Activated CD4-positive, alpha-beta memory T cell treated with anti-CD3 and anti-CD28 coated beads, Interleukin-2, amount 10 ng/mL, durations not matched to agents 7 days and 5 days (primary cell): ENCODE measurements around the gene TNFSF10. TPM values are rescaled to one million over a fixed set of nuclear protein-coding genes. Genes with fewer than 3 reads are reported as not detected.
A peak's percentile ranks its signal among the peaks of the same experiment; 100 is the strongest.

Source experiments
- CTCF ChIA-PET: fragments of 350-600 bp; sonication (Branson Sonifier 250); formaldehyde crosslinking; loops from one replicate; lab custom pipeline; 2021; ENCODE audit warnings: antibody characterized with exemption, inconsistent platforms; lab: Charles Lee
- POLR2A ChIA-PET: fragments of 350-600 bp; sonication (Branson Sonifier 250); formaldehyde crosslinking; loops from one replicate; lab custom pipeline; 2021; ENCODE audit warnings: antibody characterized with exemption; lab: Charles Lee
- DNase-seq: peaks from one replicate; pipeline ENCODE4 v3.0.0-alpha.2; 2020
- H3K27ac Mint-ChIP-seq: one replicate; pipeline ENCODE4 v1.8.0; 2021; ENCODE audit warnings: mild to moderate bottlenecking, mixed read lengths
- H3K27me3 Mint-ChIP-seq: one replicate; pipeline ENCODE4 v1.8.0; 2021; ENCODE audit warnings: mixed read lengths
- H3K36me3 Mint-ChIP-seq: one replicate; pipeline ENCODE4 v1.8.0; 2021; ENCODE audit warnings: low read depth, mixed read lengths
- H3K4me1 Mint-ChIP-seq: one replicate; pipeline ENCODE4 v1.8.0; 2021; ENCODE audit warnings: mixed read lengths
- H3K4me3 Mint-ChIP-seq: one replicate; pipeline ENCODE4 v1.8.0; 2021; ENCODE audit warnings: mild to moderate bottlenecking, mixed read lengths
- H3K9me3 Mint-ChIP-seq: one replicate; pipeline ENCODE4 v1.8.0; 2021; ENCODE audit warnings: mixed read lengths
- total RNA-seq, 2 experiments: library from RNA; stranded (reverse); gene quantifications; one replicate each; pipeline ENCODE4 v1.2.3, GENCODE V29; 2021

The TNFSF10 gene
- total RNA-seq, 2 experiments from 2014 or later: 118 to 119 TPM

DNA sequence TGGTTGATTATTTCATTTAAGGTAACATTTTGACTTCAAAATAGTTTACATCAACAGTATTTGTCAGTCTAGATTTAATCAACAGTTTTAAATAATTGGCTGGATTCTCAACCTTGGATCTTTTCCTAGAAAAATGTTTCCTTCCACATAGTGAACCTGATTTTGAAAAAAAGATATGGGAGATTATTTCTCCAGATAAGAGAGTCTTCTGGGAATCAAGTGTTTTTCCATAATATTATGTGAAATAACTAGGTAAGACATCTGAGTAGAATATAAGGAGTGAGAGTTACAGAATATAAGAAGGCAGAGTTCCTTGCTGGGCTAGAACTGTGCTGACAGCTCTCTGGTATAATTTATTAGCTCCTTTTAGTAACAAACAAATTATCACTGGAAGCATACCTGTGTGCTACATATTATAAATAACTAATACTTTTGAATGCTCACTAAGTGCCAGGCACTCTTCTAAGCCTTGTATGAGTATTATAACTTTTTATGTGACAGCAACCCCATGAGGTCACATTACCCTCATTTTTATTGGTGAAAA lies 18.8 kb upstream of the TNFSF10 start:
- POLR2A ChIA-PET: interaction anchor here (1.8 kb wide), 1 partner anchor 20 kb away, joined by 5 read pairs; no protein-coding TSS in a partner anchor
- H3K9me3 Mint-ChIP-seq: peaks cover 4% of the 10 kb centered on the region
- H3K4me3 Mint-ChIP-seq: no peak overlapping the region
- DNase-seq: no peak
- CTCF ChIA-PET: interaction anchor here (0.6 to 1.5 kb wide), 4 partner anchors 11 to 125 kb away, joined by 3 to 4 read pairs (median 3); no protein-coding TSS in a partner anchor
- H3K36me3 Mint-ChIP-seq: peaks cover 20% of the 10 kb centered on the region
- H3K4me1 Mint-ChIP-seq: peaks cover 49% of the 10 kb centered on the region
- no peak overlapping the region for H3K27ac Mint-ChIP-seq
- H3K27me3 Mint-ChIP-seq: no peaks in the 10 kb centered on the region

DNA sequence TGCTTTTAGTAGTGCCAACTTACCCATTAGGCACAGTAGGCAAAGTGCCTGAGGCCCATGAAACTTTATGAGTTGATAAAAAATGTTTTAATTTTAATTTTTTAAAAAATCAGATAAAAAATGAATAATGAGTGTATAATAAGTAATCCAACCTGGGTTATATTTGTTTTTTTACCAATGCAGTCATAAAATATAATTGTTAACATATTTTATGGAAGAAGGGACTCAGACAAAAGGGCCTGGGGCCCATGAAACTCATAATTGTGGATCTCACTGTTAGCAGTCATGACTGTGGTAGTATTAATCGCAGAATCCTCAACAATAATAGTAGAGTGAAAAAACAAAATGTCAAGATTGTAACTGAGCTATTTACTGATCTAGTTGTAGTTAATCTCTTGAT lies 16.8 kb upstream of the TNFSF10 start:
- POLR2A ChIA-PET: interaction anchor here (2.1 kb wide), 1 partner anchor 10 kb away, joined by 9 read pairs; no protein-coding TSS in a partner anchor

DNA sequence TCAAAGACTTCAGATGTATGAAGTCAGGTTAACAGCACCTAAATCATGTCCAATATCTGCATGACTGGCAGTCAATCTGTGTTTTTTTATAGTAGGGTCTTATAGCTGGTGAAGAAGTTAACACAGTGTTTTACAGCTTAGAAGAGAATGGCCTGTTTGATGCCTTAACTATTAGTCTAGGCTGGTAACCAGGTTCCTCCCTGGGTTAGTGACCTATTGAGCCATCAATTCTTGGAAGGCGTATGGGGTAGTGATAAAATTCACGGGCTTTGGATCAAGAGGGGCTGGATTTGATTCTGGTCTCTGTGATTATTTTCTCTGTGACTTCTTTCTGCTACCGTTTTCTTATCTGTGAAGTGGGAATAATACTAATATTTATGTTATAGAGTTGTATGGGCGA lies 16.0 kb upstream of the TNFSF10 start:
- Mint-ChIP-seq H3K4me3 (no peak overlapping the region), H3K4me1 (peaks cover 45% of the 10 kb centered on the region), H3K9me3 (peaks cover 4% of the 10 kb centered on the region), H3K36me3 (peaks cover 20% of the 10 kb centered on the region), H3K27ac (no peak overlapping the region), H3K27me3 (no peaks in the 10 kb centered on the region)
- DNase-seq: no peak
- CTCF ChIA-PET: interaction anchor here (0.6 to 1.7 kb wide), 2 partner anchors 9 to 199 kb away, joined by 4 to 7 read pairs; no protein-coding TSS in a partner anchor
- POLR2A ChIA-PET: interaction anchor here (1.8 to 2.1 kb wide), 2 partner anchors 9 to 42 kb away, joined by 5 to 9 read pairs; no protein-coding TSS in a partner anchor

More for the DNA sequence above, 16.8 kb upstream of the TNFSF10 start:
- Mint-ChIP-seq H3K27me3 (no peaks in the 10 kb centered on the region), H3K4me1 (peaks cover 50% of the 10 kb centered on the region), H3K27ac (no peak overlapping the region), H3K36me3 (peaks cover 20% of the 10 kb centered on the region), H3K4me3 (no peak overlapping the region), H3K9me3 (peaks cover 4% of the 10 kb centered on the region)
- DNase-seq: no peak
- CTCF ChIA-PET: interaction anchor here (1.1 to 1.7 kb wide), 2 partner anchors 9 to 10 kb away, joined by 4 to 7 read pairs; no protein-coding TSS in a partner anchor

DNA sequence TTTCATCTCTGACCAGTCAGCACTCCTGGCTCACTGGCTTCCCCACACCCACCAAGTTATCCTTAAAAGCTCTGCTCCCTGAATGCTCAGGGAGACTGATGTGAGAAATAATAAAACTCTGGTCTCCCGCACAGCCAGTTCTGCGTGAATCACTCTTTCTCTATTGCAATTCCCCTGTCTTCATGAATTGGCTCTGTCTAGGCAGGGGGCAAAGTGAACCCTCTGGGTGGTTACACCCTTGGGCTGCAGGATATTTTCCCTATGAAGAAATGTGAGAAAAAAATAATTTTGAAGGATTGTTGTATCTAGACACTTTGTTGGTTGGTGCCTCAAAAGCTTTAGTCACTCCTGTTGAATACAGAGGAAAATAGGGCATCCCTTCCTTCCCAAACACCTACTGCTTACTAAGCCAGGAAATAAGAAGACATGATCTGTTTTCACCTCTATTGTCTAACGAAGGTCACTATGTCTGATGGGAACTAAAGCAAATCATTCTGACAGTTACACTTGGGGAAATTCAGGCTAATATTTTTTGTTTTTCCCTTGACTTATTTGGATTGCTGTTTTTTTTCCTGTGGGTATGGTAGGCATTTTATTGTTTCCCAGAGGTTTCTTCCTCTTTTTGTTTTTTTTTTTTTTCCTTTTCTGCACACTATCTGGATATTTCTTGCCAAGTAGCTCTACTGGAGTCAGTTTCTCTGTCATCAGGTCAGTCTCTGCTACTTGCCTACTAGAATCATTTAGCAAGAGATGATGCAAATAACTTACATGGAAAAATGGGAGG lies 15.3 kb upstream of the TNFSF10 start:
- Mint-ChIP-seq H3K36me3 (peaks cover 20% of the 10 kb centered on the region), H3K27ac (peak overlapping the region; percentile 87), H3K4me3 (no peak overlapping the region), H3K27me3 (no peaks in the 10 kb centered on the region), H3K4me1 (peaks cover 46% of the 10 kb centered on the region), H3K9me3 (peaks cover 4% of the 10 kb centered on the region)
- ChIA-PET POLR2A (interaction anchor here (0.7 to 3.3 kb wide), 4 partner anchors 8 to 42 kb away, joined by 3 to 21 read pairs (median 7); partner anchors contain the start of gene TNFSF10), CTCF (interaction anchor here (0.6 to 1.7 kb wide), 3 partner anchors 8 to 198 kb away, joined by 4 to 7 read pairs (median 5); no protein-coding TSS in a partner anchor)
- DNase-seq: no peak

DNA sequence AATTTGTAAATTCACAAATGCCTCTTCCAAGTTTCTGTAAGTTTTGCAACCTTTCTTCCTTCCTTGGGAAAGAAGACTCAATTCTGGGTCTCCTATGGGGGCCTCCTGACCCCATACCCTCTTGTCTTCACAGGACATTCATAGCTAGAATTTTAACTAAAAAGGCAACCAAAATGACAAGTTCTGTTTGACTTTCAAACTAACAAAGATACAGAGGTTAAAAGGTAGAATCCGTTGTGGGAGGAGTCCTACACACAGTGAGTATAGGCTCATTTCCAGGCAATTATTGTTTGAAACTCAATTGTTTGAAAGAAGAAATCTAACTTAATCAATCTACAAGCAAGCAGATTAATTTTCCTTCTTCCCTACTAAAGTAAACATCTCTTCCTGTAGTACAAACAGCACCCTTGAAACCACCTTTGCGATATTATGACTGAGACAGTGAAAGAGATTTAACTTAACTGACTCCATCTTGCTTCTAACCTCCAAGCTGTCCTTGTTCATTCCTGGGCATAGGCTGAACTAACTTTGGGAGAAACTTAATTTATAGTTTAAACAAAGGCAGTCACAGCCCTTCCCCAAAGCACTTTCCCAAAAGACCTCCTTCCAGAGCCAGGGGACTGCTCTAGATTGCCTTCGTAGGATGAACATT lies 14.4 kb upstream of the TNFSF10 start:
- peak overlapping the region; percentile 87 for H3K27ac Mint-ChIP-seq
- H3K4me1 Mint-ChIP-seq: peaks cover 42% of the 10 kb centered on the region
- no peaks in the 10 kb centered on the region for H3K27me3 Mint-ChIP-seq
- POLR2A ChIA-PET: interaction anchor here (0.7 to 3.3 kb wide), 6 partner anchors 7 to 58 kb away, joined by 3 to 21 read pairs (median 5); partner anchors contain the start of gene TNFSF10
- peaks cover 4% of the 10 kb centered on the region for H3K9me3 Mint-ChIP-seq
- no peak for DNase-seq
- H3K4me3 Mint-ChIP-seq: no peak overlapping the region
- CTCF ChIA-PET: interaction anchor here (1.1 to 1.7 kb wide), 2 partner anchors 9 to 58 kb away, joined by 4 read pairs; no protein-coding TSS in a partner anchor
- peaks cover 20% of the 10 kb centered on the region for H3K36me3 Mint-ChIP-seq

DNA sequence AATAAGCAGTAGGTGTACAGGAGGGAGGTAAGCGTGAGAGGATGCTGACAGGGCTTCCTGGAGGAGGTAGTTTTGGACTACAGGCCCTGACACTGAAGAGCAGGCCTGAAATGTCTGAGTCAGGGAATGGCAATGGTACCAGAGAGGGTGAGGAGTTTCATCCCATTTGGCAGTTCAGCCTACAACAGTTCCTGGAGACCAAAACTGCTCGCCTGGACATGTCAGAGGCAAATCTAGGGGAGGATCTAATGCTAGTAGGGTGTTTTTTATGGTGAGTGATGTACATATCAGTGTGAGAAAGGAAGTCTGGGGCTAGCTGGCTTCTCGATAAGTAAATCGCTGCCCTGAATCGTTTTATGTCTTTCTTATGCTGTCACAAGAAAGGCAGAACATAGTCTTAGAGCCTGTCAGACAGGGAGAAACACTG lies 13.8 kb upstream of the TNFSF10 start:
- H3K27me3 Mint-ChIP-seq: no peaks in the 10 kb centered on the region
- ChIA-PET CTCF (interaction anchor here (1.1 to 1.7 kb wide), 2 partner anchors 10 to 58 kb away, joined by 4 read pairs; no protein-coding TSS in a partner anchor), POLR2A (interaction anchor here (1.3 to 3.3 kb wide), 3 partner anchors 14 to 58 kb away, joined by 3 to 21 read pairs (median 5); partner anchors contain the start of gene TNFSF10)
- peaks cover 23% of the 10 kb centered on the region for H3K36me3 Mint-ChIP-seq
- H3K27ac Mint-ChIP-seq: peak overlapping the region; percentile 87
- peaks cover 4% of the 10 kb centered on the region for H3K9me3 Mint-ChIP-seq
- no peak for DNase-seq
- no peak overlapping the region for H3K4me3 Mint-ChIP-seq
- H3K4me1 Mint-ChIP-seq: peaks cover 48% of the 10 kb centered on the region

DNA sequence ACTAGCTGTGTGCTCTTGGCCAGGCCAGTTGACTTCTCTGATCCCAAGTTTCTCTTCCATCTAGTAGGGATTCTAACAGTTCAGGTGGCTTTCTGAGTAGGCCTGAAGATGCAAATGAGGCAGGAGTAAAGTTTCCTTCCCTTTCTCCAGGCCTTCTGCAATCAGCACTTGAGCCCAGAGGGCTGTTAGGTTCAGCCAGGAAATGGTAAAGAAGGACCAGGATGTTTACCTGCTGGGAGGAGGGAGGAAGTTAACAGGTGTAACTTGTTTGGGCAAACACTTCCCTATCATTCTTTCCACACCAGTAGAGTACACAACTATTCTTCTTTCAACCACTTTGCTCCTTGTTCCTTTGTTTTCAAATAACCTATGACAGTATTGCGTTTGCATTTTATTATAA lies 13.3 kb upstream of the TNFSF10 start:
- ChIA-PET CTCF (interaction anchor here (1.7 kb wide), 1 partner anchor 10 kb away, joined by 4 read pairs; no protein-coding TSS in a partner anchor), POLR2A (interaction anchor here (1.3 to 3.3 kb wide), 3 partner anchors 14 to 59 kb away, joined by 3 to 21 read pairs (median 5); partner anchors contain the start of gene TNFSF10)

DNA sequence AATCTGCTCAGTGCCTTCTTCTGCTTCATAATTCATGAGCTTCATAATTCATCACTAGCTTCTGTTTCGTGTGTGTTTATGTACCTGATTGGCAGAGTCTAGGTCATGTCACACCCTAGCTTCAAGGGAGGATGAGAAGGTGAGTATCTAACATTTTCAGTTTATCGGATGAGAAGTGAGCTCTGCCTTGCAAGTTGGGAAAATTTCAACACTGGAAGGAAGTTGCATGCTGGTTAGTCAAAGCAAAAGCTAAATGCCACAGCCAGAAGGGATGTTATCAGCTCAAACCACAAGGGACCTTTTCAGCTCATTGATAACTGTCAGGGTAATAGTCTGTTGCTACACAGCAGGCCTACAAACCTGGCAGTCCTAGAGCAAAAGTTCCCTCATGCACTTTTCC lies 7.3 kb upstream of the TNFSF10 start:
- peak overlapping the region; percentile 88 for H3K27ac Mint-ChIP-seq
- H3K4me3 Mint-ChIP-seq: peak overlapping the region; percentile 31
- no peaks in the 10 kb centered on the region for H3K27me3 Mint-ChIP-seq
- no peaks in the 10 kb centered on the region for H3K9me3 Mint-ChIP-seq
- peaks cover 3% of the 10 kb centered on the region for H3K36me3 Mint-ChIP-seq
- H3K4me1 Mint-ChIP-seq: peaks cover 40% of the 10 kb centered on the region
- POLR2A ChIA-PET: interaction anchor here (0.7 to 3.3 kb wide), 13 partner anchors 8 to 220 kb away, joined by 3 to 60 read pairs (median 6); partner anchors contain the start of gene ECT2
- peak; percentile 49 for DNase-seq
- CTCF ChIA-PET: interaction anchor here (0.7 to 2.3 kb wide), 18 partner anchors 8 to 143 kb away, joined by 3 to 31 read pairs (median 5); no protein-coding TSS in a partner anchor

More for the DNA sequence above, 13.3 kb upstream of the TNFSF10 start:
- DNase-seq: no peak
- Mint-ChIP-seq H3K9me3 (peaks cover 4% of the 10 kb centered on the region), H3K4me1 (peaks cover 49% of the 10 kb centered on the region), H3K4me3 (no peak overlapping the region), H3K27ac (peak overlapping the region; percentile 87), H3K27me3 (no peaks in the 10 kb centered on the region), H3K36me3 (peaks cover 23% of the 10 kb centered on the region)

DNA sequence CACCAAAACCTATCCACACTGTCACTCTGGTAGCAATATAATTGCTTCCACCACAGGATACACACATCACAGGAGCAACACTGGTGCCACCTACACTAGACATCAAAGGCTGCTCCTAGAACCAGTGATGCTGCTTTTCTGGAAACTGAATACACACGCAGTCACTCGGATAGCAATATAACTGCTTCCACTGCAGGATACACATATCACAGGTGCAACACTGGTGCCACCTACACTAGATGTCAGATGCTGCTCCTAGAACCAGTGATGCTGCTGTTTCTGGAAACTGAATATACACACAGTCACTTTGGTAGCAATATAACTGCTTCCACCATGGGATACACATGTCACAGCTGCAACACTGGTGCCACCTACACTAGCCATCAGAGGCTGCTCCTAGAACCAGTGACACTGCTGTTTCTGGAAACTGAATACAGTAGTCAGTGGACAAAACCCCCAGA lies 6.9 kb upstream of the TNFSF10 start:
- peaks cover 43% of the 10 kb centered on the region for H3K4me1 Mint-ChIP-seq
- CTCF ChIA-PET: interaction anchor here (0.7 to 2.3 kb wide), 17 partner anchors 8 to 143 kb away, joined by 3 to 31 read pairs (median 6); no protein-coding TSS in a partner anchor
- peak overlapping the region; percentile 31 for H3K4me3 Mint-ChIP-seq
- POLR2A ChIA-PET: interaction anchor here (0.8 to 3.3 kb wide), 13 partner anchors 9 to 220 kb away, joined by 3 to 60 read pairs (median 4); partner anchors contain the start of gene ECT2
- peak; percentile 37 for DNase-seq
- H3K9me3 Mint-ChIP-seq: no peaks in the 10 kb centered on the region
- H3K27ac Mint-ChIP-seq: peak overlapping the region; percentile 88
- no peaks in the 10 kb centered on the region for H3K27me3 Mint-ChIP-seq
- peaks cover 5% of the 10 kb centered on the region for H3K36me3 Mint-ChIP-seq

DNA sequence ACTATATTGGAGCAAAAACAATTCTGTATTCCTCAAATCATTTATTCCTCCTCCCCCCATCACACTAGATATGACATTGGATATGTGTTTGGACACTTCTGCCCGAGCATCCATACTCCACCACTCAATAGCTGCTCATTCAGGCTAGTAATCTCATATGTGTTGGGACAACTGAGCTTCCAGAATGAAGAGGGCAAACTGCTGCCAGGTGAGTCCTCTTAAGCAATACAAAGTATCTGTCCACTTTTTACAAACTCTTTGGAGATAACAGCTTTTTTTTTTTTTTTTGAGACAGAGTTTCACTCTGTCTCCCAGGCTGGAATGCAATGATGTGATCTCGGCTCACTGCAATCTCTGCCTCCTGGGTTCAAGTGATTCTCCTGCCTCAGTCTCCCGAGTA lies 5.4 kb upstream of the TNFSF10 start:
- Mint-ChIP-seq H3K4me1 (peaks cover 54% of the 10 kb centered on the region), H3K36me3 (peaks cover 7% of the 10 kb centered on the region), H3K9me3 (no peaks in the 10 kb centered on the region), H3K27me3 (no peaks in the 10 kb centered on the region), H3K27ac (no peak overlapping the region), H3K4me3 (no peak overlapping the region)
- CTCF ChIA-PET: interaction anchor here (0.7 to 1.7 kb wide), 4 partner anchors 18 to 137 kb away, joined by 3 to 6 read pairs (median 4); no protein-coding TSS in a partner anchor
- DNase-seq: no peak
- POLR2A ChIA-PET: interaction anchor here (0.6 to 3.3 kb wide), 3 partner anchors 9 to 55 kb away, joined by 3 to 60 read pairs (median 3); no protein-coding TSS in a partner anchor

DNA sequence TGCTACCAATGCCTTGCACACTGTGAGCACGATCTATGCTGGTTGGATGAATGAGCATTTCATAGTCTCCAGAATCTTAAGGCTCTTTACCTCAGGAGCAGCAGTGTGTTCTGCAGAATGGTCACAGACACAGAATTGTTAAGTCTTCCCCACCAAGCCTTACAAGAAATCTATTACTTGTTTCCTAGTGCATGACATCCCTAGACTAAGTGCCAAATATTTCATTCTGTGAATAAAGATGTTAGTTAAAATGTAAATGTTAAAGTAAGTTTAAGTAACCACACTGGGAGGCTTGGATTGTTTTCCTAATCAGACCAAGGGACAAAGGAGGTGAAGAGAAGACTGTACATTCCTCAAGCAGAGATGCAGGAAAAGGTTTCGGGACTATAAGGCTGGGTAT lies 4.1 kb upstream of the TNFSF10 start:
- no peak for DNase-seq
- Mint-ChIP-seq H3K9me3 (no peaks in the 10 kb centered on the region), H3K27ac (no peak overlapping the region), H3K4me3 (no peak overlapping the region), H3K4me1 (peaks cover 51% of the 10 kb centered on the region), H3K36me3 (peaks cover 14% of the 10 kb centered on the region), H3K27me3 (no peaks in the 10 kb centered on the region)
- ChIA-PET CTCF (interaction anchor here (0.7 to 1.5 kb wide), 2 partner anchors 138 to 195 kb away, joined by 3 to 6 read pairs; no protein-coding TSS in a partner anchor), POLR2A (no interaction called here)
